B cell (primary cell): ENCODE results near the gene HLA-DMA. TPM values are rescaled to one million over a fixed set of nuclear protein-coding genes. Genes with fewer than 3 reads are reported as not detected.
A peak's percentile ranks its signal among the peaks of the same experiment; 100 is the strongest.

Experiments
- ATAC-seq: fragments of 200-7000 bp; cut with Tn5 transposase; one replicate; pipeline ENCODE4 v1.10.0; 2021; ENCODE audit warnings: low read depth, mild to moderate bottlenecking, moderate number of reproducible peaks, moderate library complexity
- CTCF ChIA-PET: fragments of 350-600 bp; sonication (Branson Sonifier 250); formaldehyde crosslinking; loops from one replicate; lab custom pipeline; 2021; ENCODE audit warnings: antibody characterized with exemption, inconsistent platforms; lab: Charles Lee
- POLR2A ChIA-PET: fragments of 350-600 bp; sonication (Branson Sonifier 250); formaldehyde crosslinking; loops from one replicate; lab custom pipeline; 2021; ENCODE audit warnings: antibody characterized with exemption; lab: Charles Lee
- DNase-seq: peaks from one replicate; pipeline ENCODE4 v3.0.0; 2013
- H2AFZ ChIP-seq: 2 replicates; pipeline ENCODE4 v1.6.1; 2012; ENCODE audit warnings: mild to moderate bottlenecking, low read depth, low read length; ENCODE audit not compliant: insufficient read depth, poor library complexity, severe bottlenecking
- H3K27ac ChIP-seq, 2 donors: 1 replicate in 1 of 2; 2 replicates in 1 of 2; pipeline ENCODE4 v1.5.1; 2012 to 2013; ENCODE audit warnings: low read length in 2 of 2, mild to moderate bottlenecking in 2 of 2, moderate library complexity in 1 of 2
- H3K27me3 ChIP-seq, 4 experiments: fragments of 200-600 bp in 1 of 4; sonication (generic) in 1 of 4; replicated peaks in 1 of 4; 1 replicate in 2 of 4; 2 replicates in 2 of 4; pipeline versions ENCODE4 v1.6.1 to v1.7.0; 2013 to 2016; ENCODE audit warnings: low read length in 3 of 4, mild to moderate bottlenecking in 2 of 4, mixed read lengths in 1 of 4, moderate library complexity in 1 of 4; ENCODE audit not compliant: insufficient read depth in 4 of 4, control insufficient read depth in 3 of 4; ENCODE audit errors: control extremely low read depth in 1 of 4
- H3K36me3 ChIP-seq, 2 experiments: replicated peaks in 1 of 2; 1 replicate in 1 of 2; 2 replicates in 1 of 2; pipeline versions ENCODE4 v1.6.1 to v1.7.1; 2013; ENCODE audit warnings: low read length in 1 of 2; ENCODE audit not compliant: insufficient read depth in 2 of 2, control insufficient read depth in 1 of 2; ENCODE audit errors: control extremely low read depth in 1 of 2, extremely low read depth in 1 of 2
- H3K4me1 ChIP-seq, 2 donors: fragments of 200-600 bp in 1 of 2; sonication (generic) in 1 of 2; 1 replicate in 1 of 2; 2 replicates in 1 of 2; pipeline versions ENCODE4 v1.5.1 to v1.6.1; 2013 to 2017; ENCODE audit warnings: low read length in 2 of 2; ENCODE audit not compliant: control insufficient read depth in 2 of 2, insufficient read depth in 2 of 2
- H3K4me2 ChIP-seq: replicated peaks from 2 replicates; pipeline ENCODE3; 2012; ENCODE audit warnings: mild to moderate bottlenecking, low read depth, low read length; ENCODE audit not compliant: poor library complexity, severe bottlenecking
- H3K4me3 ChIP-seq, 5 experiments: fragments of 200-600 bp in 1 of 5; sonication (generic) in 1 of 5; 1 replicate in 3 of 5; 2 replicates in 2 of 5; pipeline versions ENCODE4 v1.5.1 to v1.7.0; 2011 to 2016; ENCODE audit warnings: low read length in 4 of 5, mild to moderate bottlenecking in 4 of 5, low read depth in 2 of 5, control low read depth in 1 of 5, moderate library complexity in 1 of 5; ENCODE audit not compliant: insufficient read depth in 1 of 5; ENCODE audit errors: control extremely low read depth in 1 of 5, extremely low read depth in 1 of 5
- H3K79me2 ChIP-seq: fragments of 200-600 bp; sonication (generic); one replicate; pipeline ENCODE4 v1.6.0; 2016; ENCODE audit warnings: low read length; ENCODE audit not compliant: control insufficient read depth, insufficient read depth
- H3K9ac ChIP-seq: fragments of 200-600 bp; sonication (generic); 2 replicates; pipeline ENCODE4 v1.6.1; 2017; ENCODE audit warnings: mild to moderate bottlenecking, low read length, moderate library complexity
- H3K9me3 ChIP-seq, 3 donors: one replicate each; pipeline versions ENCODE4 v1.6.1 to v1.7.1; 2013; ENCODE audit warnings: low read length in 2 of 3; ENCODE audit not compliant: control insufficient read depth in 2 of 3, insufficient read depth in 1 of 3; ENCODE audit errors: control extremely low read depth in 1 of 3
- H4K20me1 ChIP-seq: 2 replicates; pipeline ENCODE4 v1.6.0; 2012; ENCODE audit warnings: mild to moderate bottlenecking, low read length; ENCODE audit not compliant: insufficient read depth, control insufficient read depth, poor library complexity, severe bottlenecking
- H3K27ac Mint-ChIP-seq: one replicate; pipeline ENCODE4 v1.8.0; 2021; ENCODE audit warnings: mixed read lengths
- H3K27me3 Mint-ChIP-seq: one replicate; pipeline ENCODE4 v1.8.0; 2021; ENCODE audit warnings: mixed read lengths
- H3K4me1 Mint-ChIP-seq: one replicate; pipeline ENCODE4 v1.8.0; 2021; ENCODE audit warnings: mixed read lengths
- H3K4me3 Mint-ChIP-seq: one replicate; pipeline ENCODE4 v1.8.0; 2021; ENCODE audit warnings: mixed read lengths
- H3K9me3 Mint-ChIP-seq: one replicate; pipeline ENCODE4 v1.8.0; 2022; ENCODE audit warnings: mixed read lengths; ENCODE audit not compliant: insufficient read depth
- EZH2 ChIP-seq: IDR thresholded peaks from 2 replicates; pipeline ENCODE4 v1.6.1; 2012; ENCODE audit warnings: borderline replicate concordance, low read depth, mild to moderate bottlenecking, moderate library complexity, low read length; ENCODE audit not compliant: insufficient read depth, poor library complexity, severe bottlenecking
- WGBS: methylation state at CpG from one replicate; pipeline ENCODE4 v1.1.5; 2013; ENCODE audit warnings: missing lambda C conversion rate; ENCODE audit not compliant: insufficient coverage; 5-methylcytosine and 5-hydroxymethylcytosine counted together
- intact Hi-C: fragments of 100-400 bp; cut with micrococcal nuclease; formaldehyde crosslinking; loops from one replicate; pipeline ENCODE4 v1.10.0; 2022
- polyA plus RNA-seq: library from polyadenylated mRNA; depleted of rRNA; stranded (reverse); fragments of >200 nt; gene quantifications from 2 replicates; pipeline ENCODE4 v1.2.3, GENCODE V29; 2012
- total RNA-seq, 2 donors: library from RNA; stranded (reverse); fragments of 120-200 nt in 1 of 2; gene quantifications; 1 replicate in 1 of 2; 2 replicates in 1 of 2; pipeline versions ENCODE4 v1.2.3 to v1.2.4, GENCODE V29; 2013 to 2022
- TF ChIP-seq, protein P1 (sequence below): fragments of 200-600 bp; IDR thresholded peaks from one replicate; pipeline ENCODE4 v1.8.0; 2022; ENCODE audit warnings: antibody characterized with exemption, mild to moderate bottlenecking

Gene HLA-DMA
- total and polyA plus RNA-seq, 2 donors (not counting 1 experiment from before 2014, with no cell fraction given) = 558 to 925 TPM

DNA sequence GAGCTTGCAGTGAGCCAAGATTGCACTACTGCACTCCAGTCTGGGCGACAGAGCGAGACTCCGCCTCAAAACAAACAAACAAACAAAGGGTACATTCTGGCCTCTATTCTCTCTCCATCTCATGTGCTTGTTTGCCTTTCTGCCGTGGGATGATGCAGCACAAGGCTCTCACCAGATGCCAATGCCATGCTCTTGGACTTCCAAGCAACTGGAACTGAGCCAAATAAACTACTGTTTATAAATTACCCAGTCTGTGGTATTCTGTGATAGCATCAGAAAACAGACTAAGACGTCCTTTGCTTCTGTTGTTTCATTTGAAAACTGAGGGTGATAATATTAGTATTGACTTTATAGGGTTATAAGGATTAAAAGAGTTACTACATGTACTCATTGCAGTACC is 11.9 kb upstream of the HLA-DMA start:
- Histone ChIP-seq H4K20me1 (no peaks in the 10 kb centered on the region), H3K9me3 (no peaks in the 10 kb centered on the region), H3K4me1 (peaks cover 26 to 28% of the 10 kb centered on the region in 2 donors), H3K4me2 (no peak overlapping the region), H3K36me3 (no peaks in the 10 kb centered on the region), H3K27me3 (no peaks in the 10 kb centered on the region), H2AFZ (no peak overlapping the region), H3K9ac (no peak overlapping the region), H3K4me3 (no peak overlapping the region), H3K27ac (no peak overlapping the region), H3K79me2 (peaks cover 60% of the 10 kb centered on the region)
- H3K4me3 Mint-ChIP-seq = no peak overlapping the region
- CTCF ChIA-PET = interaction anchor here (1.5 to 28.4 kb wide), 5 partner anchors 11 to 155 kb away, joined by 3 to 822 read pairs (median 24); partner anchors contain the start of gene HLA-DMA
- peaks cover 50% of the 10 kb centered on the region for H3K4me1 Mint-ChIP-seq
- peak overlapping the region; percentile 68 for H3K27ac Mint-ChIP-seq
- POLR2A ChIA-PET = interaction anchor here (0.6 to 1.5 kb wide), 2 partner anchors 9 to 12 kb away, joined by 4 to 10 read pairs; partner anchors contain the start of gene HLA-DMA
- no peaks in the 10 kb centered on the region for H3K27me3 Mint-ChIP-seq
- WGBS = 100% methylated on average over 1 of the region's 5 CpGs
- ATAC-seq (no peak), DNase-seq (no peak)
- no peaks in the 10 kb centered on the region for H3K9me3 Mint-ChIP-seq
- TF ChIP-seq, protein P1, sequence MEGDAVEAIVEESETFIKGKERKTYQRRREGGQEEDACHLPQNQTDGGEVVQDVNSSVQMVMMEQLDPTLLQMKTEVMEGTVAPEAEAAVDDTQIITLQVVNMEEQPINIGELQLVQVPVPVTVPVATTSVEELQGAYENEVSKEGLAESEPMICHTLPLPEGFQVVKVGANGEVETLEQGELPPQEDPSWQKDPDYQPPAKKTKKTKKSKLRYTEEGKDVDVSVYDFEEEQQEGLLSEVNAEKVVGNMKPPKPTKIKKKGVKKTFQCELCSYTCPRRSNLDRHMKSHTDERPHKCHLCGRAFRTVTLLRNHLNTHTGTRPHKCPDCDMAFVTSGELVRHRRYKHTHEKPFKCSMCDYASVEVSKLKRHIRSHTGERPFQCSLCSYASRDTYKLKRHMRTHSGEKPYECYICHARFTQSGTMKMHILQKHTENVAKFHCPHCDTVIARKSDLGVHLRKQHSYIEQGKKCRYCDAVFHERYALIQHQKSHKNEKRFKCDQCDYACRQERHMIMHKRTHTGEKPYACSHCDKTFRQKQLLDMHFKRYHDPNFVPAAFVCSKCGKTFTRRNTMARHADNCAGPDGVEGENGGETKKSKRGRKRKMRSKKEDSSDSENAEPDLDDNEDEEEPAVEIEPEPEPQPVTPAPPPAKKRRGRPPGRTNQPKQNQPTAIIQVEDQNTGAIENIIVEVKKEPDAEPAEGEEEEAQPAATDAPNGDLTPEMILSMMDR = no peak
- TF ChIP-seq EZH2 = no peak
- intact Hi-C loops = no loop called here

DNA sequence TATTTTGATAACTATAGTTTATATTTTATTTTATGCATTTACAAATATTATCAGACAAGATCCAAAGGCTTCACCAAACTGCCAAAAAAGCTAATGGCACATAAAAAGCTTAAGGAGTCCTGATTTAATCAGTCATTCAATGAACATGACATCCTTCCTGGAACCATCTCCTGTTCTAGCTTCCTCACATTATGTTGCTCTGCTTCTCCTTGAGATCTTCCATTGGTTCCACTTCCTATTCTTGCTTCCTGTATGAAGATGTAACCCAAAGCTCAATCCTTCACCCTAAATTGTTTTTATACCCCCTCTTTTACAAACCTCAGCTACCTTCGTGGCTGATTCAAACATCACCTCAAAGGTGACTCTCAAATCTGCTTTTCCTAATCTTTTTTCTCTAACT is 11.0 kb upstream of the HLA-DMA start:
- H3K9me3 Mint-ChIP-seq = no peaks in the 10 kb centered on the region
- H2AFZ ChIP-seq = no peak overlapping the region
- H3K4me1 Mint-ChIP-seq = peaks cover 50% of the 10 kb centered on the region
- H3K9ac ChIP-seq = no peak overlapping the region
- H3K36me3 ChIP-seq = no peaks in the 10 kb centered on the region
- CTCF ChIA-PET = interaction anchor here (1.0 to 28.4 kb wide), 9 partner anchors 10 to 156 kb away, joined by 3 to 822 read pairs (median 6); partner anchors contain the start of genes HLA-DMA, HLA-DMB and TAP2
- intact Hi-C loops = no loop called here
- peak overlapping the region; percentile 34 for H3K27ac Mint-ChIP-seq
- POLR2A ChIA-PET = interaction anchor here (1.0 to 1.5 kb wide), 3 partner anchors 8 to 14 kb away, joined by 3 to 4 read pairs (median 4); partner anchors contain the start of gene HLA-DMA
- no peaks in the 10 kb centered on the region for H3K9me3 ChIP-seq
- H3K79me2 ChIP-seq = peaks cover 56% of the 10 kb centered on the region
- DNase-seq = no peak
- no peak for TF ChIP-seq EZH2
- TF ChIP-seq, protein P1 = no peak
- H3K4me3 ChIP-seq = no peak overlapping the region
- H3K27me3 Mint-ChIP-seq = no peaks in the 10 kb centered on the region
- WGBS = 67% methylated on average over 1 of the region's 1 CpG
- H3K27me3 ChIP-seq = no peaks in the 10 kb centered on the region
- H4K20me1 ChIP-seq = no peaks in the 10 kb centered on the region
- H3K4me3 Mint-ChIP-seq = no peak overlapping the region
- H3K27ac ChIP-seq = peak overlapping the region in 1 of 2 donors; percentile 24
- no peak overlapping the region for H3K4me2 ChIP-seq
- ATAC-seq = no peak
- peaks cover 25 to 26% of the 10 kb centered on the region in 2 donors for H3K4me1 ChIP-seq
